Measurements from ENCODE around the gene GDPD2. TPM values are rescaled to one million over a fixed set of nuclear protein-coding genes. Genes with fewer than 3 reads are reported as not detected.

Gene GDPD2
- total RNA-seq, 2 donors from 2014 or later = 5.0 to 15.3 TPM

GRCh38 chrX:70466968-70467367, 43.9 kb downstream of the GDPD2 start:
- no peaks in the 10 kb centered on the region for H3K9me3 ChIP-seq

GRCh38 chrX:70468709-70469108, 45.6 kb downstream of the GDPD2 start:
- intact Hi-C loops (cut with DNase I) = no loop called here
- H3K9ac ChIP-seq (ENCODE audit: low read depth in 2 of 2, low read length in 2 of 2) = no peak overlapping the region
- H3K4me1 ChIP-seq = no peaks in the 10 kb centered on the region
- H3K4me3 ChIP-seq = no peak overlapping the region
- DNase-seq = no peak
- no peak for TF ChIP-seq CTCF (IDR thresholded peaks at IDR 0.05)
- H3K36me3 ChIP-seq = no peaks in the 10 kb centered on the region
- H3K9me3 ChIP-seq = no peaks in the 10 kb centered on the region
- no peak overlapping the region for H3K27ac ChIP-seq
- H3K27me3 ChIP-seq = no peaks in the 10 kb centered on the region

More at GRCh38 chrX:70466968-70467367, 43.9 kb downstream of the GDPD2 start:
- H3K27me3 ChIP-seq = no peaks in the 10 kb centered on the region
- no peaks in the 10 kb centered on the region for H3K36me3 ChIP-seq
- no peak for TF ChIP-seq CTCF (IDR thresholded peaks at IDR 0.05)
- intact Hi-C loops (cut with DNase I) = no loop called here
- no peak overlapping the region for H3K27ac ChIP-seq
- no peaks in the 10 kb centered on the region for H3K4me1 ChIP-seq
- no peak for DNase-seq
- no peak overlapping the region for H3K9ac ChIP-seq (ENCODE audit: low read depth in 2 of 2, low read length in 2 of 2)
- H3K4me3 ChIP-seq = no peak overlapping the region

GRCh38 chrX:70470850-70471289, 47.8 kb downstream of the GDPD2 start:
- no peak for TF ChIP-seq CTCF (IDR thresholded peaks at IDR 0.05)
- Histone ChIP-seq H3K36me3 (no peaks in the 10 kb centered on the region), H3K4me3 (no peak overlapping the region), H3K27ac (no peak overlapping the region), H3K9ac (ENCODE audit: low read depth in 2 of 2, low read length in 2 of 2) (no peak overlapping the region), H3K4me1 (no peaks in the 10 kb centered on the region), H3K27me3 (no peaks in the 10 kb centered on the region), H3K9me3 (no peaks in the 10 kb centered on the region)
- intact Hi-C loops (cut with DNase I) = no loop called here
- DNase-seq = no peak

GRCh38 chrX:70476166-70476933, 53.2 kb downstream of the GDPD2 start:
- Histone ChIP-seq H3K36me3 (no peaks in the 10 kb centered on the region), H3K27me3 (no peaks in the 10 kb centered on the region), H3K4me3 (no peak overlapping the region), H3K4me1 (peaks cover 9% of the 10 kb centered on the region), H3K27ac (peak overlapping the region; percentile 79), H3K9me3 (no peaks in the 10 kb centered on the region), H3K9ac (ENCODE audit: low read depth in 2 of 2, low read length in 2 of 2) (peak overlapping the region in 1 of 2 donors; percentile 61)
- DNase-seq = no peak
- TF ChIP-seq CTCF (IDR thresholded peaks at IDR 0.05) = no peak
- intact Hi-C loops (cut with DNase I) = no loop called here

GRCh38 chrX:70476934-70477733, 54.0 kb downstream of the GDPD2 start:
- no peaks in the 10 kb centered on the region for H3K27me3 ChIP-seq
- no peak for TF ChIP-seq CTCF (IDR thresholded peaks at IDR 0.05)
- H3K9me3 ChIP-seq = no peaks in the 10 kb centered on the region
- H3K4me3 ChIP-seq = no peak overlapping the region
- peaks cover 9% of the 10 kb centered on the region for H3K4me1 ChIP-seq
- intact Hi-C loops (cut with DNase I) = no loop called here
- peak overlapping the region; percentile 79 for H3K27ac ChIP-seq
- peak; percentile 83 for DNase-seq
- peak overlapping the region in 1 of 2 donors; percentile 61 for H3K9ac ChIP-seq (ENCODE audit: low read depth in 2 of 2, low read length in 2 of 2)
- no peaks in the 10 kb centered on the region for H3K36me3 ChIP-seq

Data from colonic mucosa (tissue), 4 donors.